HG03575 (cell line): ENCODE measurements around the gene FOXD4.
"Not testable (repeated sequence)": the region's sequence is repeated elsewhere in the genome, so short reads cannot be mapped to it uniquely, and the experiment has no call there.

Experiments used
- ATAC-seq: cut with Tn5 transposase; IDR thresholded peaks from one replicate; pipeline ENCODE4 v1.9.1; 2021; ENCODE audit not compliant: unreplicated experiment, insufficient number of reproducible peaks, low FRiP score; ENCODE audit errors: extremely low read depth

The FOXD4 gene

DNA sequence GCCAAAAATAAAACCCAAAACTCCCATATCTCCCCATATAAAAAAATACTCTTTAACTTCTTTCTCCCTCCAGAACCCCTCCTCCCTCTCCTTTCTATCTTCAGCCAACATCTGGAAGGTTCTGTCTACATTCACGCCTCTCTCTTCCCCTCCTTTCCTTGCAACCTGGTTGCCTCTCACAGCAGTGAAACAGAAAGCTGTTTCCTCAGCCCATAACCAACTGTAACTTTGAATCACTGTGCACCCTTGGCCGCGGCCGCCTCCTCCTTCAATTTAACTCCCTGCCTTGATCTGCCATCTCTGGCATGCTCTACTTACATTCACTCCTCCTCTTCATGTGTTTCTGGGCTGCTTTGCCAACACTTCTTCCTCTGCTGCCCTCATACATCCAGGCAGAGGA, 23.2 kb downstream of the FOXD4 start:
- not testable (repeated sequence) for ATAC-seq

DNA sequence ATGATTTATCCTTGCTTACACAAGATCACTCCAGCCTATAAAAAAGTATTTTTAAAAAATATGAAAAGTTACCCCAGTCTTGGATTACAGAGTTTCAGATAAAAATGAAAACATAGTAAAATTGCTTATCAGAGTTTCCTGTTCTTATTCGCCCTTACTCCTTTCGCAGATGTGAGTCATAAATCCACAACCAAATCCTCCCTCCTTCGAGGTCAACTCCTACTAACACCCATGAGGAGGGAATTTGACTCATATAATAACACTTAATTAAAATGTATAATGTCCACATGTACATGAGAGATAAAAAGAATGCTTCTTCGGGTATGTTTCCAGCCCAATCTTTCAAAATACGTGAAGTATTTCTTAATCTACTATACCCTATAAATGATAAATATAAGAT, 23.9 kb downstream of the FOXD4 start:
- not testable (repeated sequence) for ATAC-seq

DNA sequence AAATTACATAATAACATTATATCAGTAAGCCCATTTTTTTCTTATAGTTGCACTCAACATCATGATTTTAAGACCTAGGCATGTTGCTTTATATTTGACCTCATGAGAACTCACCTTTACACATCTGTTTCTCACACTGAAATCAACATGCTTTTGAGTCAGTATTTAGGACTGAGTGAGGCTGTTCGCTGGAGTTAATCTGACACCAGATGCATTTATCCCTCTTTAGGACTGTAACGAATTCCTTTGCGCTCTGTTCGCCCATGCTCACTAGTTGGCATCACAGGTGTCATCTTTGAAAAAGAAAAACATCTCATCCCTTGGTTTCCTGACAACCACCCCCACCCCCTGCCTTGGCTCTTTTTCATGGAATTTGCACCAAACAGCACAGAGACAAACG, 24.3 kb downstream of the FOXD4 start:
- not testable (repeated sequence) for ATAC-seq

DNA sequence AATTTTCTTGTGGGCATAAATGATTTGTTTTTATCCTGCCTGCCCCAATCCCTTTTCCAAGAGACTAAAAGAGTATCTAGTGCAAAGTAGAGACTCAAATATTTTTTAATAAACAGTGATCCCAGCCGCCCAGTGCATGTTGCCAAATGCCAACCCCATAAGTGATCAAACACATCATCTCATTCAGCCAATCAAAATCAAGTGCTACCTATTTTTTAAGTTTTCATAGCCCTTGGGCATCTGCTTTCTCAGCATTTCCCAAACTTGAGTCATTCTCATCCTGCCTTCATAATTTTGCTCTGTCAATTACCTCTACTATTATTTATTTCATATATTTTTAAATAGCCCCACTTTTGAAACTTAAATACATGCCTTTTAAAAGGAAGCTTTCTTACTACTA, 27.4 kb downstream of the FOXD4 start:
- not testable (repeated sequence) for ATAC-seq

DNA sequence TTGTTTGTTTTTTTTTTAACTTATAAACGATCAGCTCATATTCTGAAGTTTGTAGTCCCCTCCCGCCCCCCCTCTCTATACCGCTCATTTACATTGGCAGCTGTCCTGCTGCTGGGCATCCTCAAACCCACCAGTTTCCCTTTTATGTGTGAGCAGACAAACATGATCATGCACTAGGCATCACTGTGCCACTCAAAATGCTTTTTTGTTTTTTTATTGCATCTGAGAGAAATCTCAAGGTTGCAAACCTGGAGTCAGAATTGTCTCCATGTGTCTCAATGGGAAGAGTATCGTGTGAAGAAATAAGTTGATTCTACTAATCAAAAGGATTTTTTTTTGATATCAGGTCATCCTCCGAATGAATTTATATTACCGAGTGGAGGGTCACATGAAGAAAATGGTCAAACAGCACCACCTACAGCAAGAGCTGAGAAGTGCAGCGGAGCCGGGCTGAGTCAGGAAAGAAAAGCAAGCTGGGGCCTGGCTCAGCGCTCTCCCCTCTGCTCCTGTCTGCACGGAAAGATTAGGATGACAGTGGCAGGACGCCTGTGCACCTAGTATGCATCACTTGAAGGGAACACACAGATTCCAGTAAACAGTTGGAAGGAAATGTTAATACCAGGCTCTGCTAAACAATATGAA, 29.7 kb downstream of the FOXD4 start:
- not testable (repeated sequence) for ATAC-seq

DNA sequence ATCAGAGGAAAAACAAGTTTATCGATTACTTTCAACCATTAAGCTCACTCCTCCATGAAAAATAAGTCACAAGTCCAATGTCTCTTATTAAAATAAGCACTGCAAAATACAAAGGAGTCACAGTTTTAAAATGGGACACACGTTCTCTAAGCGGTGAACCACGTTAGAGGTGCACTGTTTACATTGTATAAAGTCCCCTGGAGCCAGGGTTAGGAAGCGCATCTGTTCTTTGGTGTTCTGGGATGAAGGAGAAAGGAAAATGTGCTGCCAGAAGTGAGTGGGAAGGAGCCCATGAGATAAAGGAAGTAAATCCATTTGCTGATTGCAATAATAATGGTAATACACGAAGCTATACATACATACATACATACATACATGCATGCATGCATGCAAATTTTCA, 30.4 kb downstream of the FOXD4 start:
- ATAC-seq = not testable (repeated sequence)

DNA sequence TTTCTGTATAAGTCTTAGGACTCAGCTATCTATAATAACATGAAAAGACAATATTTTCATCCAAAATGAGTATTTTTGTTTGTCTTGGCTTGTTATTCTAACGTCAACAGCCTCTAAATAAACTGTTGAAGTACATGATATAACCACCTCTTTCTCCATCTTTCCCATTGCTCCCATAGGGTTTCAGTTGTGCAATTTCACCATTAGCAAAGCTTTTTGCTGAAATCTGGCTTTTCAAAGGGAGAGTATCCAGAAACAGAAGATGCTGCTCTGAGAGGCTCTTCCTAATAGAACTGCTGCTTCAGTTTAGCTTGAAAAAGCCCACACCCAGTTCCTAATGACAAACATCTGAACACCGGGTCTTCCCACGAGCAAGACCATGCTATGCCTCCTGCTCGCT, 31.1 kb downstream of the FOXD4 start:
- not testable (repeated sequence) for ATAC-seq

DNA sequence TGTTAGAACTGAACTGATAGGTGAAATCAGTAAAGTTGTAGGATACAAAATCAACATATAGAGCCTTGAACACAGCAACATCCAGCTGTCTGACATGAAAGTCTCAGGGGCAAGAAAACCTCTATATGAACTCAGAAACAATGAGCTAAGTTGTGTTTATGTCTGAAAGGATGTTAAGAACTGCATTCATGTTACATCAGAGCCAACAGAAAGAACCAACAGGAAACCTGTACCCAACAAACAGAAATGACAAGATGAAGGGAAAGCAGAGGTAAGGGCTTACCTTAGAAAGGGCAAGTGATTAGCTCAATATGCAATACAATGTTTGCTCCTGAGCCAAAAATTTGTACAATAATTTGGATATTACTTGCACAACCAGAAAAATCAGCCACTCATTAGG, 31.5 kb downstream of the FOXD4 start:
- ATAC-seq = not testable (repeated sequence)

DNA sequence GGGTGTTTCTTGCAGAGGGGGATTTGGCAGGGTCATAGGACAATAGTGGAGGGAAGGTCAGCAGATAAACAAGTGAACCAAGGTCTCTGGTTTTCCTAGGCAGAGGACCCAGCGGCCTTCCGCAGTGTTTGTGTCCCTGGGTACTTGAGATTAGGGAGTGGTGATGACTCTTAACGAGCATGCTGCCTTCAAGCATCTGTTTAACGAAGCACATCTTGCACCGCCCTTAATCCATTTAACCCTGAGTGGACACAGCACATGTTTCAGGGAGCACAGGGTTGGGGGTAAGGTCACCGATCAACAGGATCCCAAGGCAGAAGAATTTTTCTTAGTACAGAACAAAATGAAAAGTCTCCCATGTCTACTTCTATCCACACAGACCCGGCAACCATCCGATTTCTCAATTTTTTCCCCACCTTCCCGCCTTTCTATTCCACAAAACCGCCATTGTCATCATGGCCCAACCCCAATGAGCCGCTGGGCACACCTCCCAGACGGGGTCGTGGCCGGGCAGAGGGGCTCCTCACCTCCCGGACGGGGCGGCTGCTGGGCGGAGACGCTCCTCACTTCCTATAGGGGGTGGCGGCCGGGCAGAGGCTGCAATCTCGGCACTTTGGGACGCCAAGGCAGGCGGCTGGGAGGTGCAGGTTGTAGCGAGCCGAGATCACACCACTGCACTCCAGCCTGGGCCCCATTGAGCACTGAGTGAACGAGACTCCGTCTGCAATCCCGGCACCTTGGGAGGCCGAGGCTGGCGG, 35.1 kb downstream of the FOXD4 start:
- ATAC-seq = not testable (repeated sequence)

DNA sequence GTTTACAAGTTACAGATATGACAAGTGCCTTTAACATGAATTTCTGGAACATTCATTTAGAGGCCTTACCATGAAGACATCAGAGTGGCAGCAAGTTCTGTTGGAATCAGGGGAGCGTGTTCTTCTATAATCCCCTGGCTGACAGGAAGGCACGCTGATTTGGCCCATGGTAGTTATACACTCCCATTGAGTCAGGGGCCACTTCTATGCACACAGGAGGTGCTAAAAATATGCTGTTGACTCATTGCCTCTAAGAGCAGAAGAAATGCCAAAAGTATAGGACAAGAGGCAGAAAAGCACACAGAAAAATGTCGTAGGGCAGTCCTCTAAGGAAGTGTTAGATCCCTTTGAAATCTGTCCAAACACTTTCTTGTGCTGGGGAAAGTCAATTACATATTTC, 39.9 kb downstream of the FOXD4 start:
- not testable (repeated sequence) for ATAC-seq

DNA sequence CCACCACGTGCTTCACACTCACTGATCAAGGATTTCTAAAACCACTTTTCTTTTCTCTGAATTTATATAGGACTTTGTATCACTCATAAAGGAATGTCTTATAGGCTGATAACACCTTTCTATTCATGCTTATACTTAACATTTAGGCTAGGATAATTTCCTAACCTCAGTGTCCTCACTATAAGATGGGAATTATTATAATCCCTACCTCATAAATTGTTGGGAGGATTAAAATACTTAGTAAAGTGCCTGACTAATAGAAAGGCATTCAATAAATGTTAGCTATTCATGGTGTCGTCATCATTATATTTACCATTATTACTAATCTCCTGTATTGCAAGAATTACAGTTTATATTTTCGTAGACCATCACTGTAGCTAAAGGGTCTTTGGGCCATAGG, 41.8 kb downstream of the FOXD4 start:
- not testable (repeated sequence) for ATAC-seq

DNA sequence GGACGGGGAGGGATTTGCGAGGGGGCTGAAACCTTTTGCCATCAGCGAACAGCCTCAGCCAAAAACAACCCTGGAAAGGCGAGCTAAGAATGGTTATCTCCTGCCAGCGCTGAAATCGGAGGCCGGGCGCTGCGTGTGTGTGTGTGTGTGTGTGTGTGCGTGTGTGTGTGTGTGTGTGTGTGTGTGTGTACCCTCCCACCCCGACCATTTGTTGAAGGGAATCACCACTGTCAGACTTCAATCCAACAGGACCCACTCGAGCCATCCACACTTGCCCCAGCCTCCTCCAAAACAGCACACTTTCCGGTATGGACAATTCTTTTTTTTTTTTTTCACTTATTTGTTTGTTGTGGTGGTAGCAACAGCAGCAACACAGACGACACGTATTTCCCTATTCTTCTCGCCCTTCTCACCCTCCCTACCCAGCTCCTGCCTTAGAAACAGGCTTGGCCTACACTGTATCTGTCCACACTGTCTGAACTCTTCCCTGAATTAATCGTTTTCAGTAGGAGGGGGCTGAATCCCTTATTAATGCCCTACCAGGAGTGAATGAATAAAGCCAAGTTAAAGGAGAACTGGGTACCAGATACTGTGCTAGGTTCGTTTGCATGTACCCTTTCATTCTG, 44.2 kb downstream of the FOXD4 start:
- ATAC-seq = not testable (repeated sequence)

DNA sequence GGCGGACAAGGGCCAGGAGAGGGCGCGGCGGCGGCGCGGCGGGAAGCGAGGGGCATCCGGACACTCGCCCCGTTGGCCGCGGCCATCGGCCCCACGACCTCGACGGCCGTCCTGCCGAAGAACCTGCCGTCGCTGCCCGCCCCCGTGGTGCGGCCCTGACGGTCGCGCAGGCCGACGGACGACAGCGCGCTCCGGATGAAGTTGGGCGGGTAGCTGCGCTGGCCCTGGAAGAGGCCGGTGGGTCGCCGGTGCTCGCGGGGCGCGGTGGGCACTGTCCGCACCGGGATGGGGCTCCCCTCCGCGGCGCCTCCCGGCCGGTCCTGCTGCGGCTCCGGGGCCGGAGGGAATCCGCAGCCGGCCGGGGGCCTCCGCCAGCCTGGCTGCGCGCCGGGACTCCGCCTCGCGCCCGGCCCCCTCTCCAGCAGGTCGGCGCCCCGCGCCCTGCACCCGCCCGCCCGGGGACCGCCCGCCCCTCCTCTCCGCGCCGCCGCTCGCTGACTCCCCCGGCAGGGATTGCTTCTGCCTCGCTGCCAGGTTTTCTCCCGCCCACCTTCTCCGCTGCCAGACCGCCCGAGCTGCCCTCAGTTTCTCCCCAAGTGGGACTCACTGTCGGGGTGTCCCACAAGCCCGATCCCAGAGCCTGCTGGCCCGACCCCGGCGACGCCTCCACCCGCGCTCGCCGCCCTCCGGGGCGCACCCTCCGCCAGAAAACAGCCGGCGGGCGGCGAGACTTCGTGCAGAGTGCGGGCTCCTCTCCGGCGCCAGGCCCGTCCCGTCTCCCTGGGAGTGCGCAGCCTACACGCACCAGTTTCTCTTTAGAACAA, 44.9 kb downstream of the FOXD4 start:
- not testable (repeated sequence) for ATAC-seq
